Fibroblast of skin of scalp (primary cell): Measurements from ENCODE around the gene GPR107.
A peak's percentile ranks its signal among the peaks of the same experiment; 100 is the strongest.

Experiments
- DNase-seq: peaks from one replicate; pipeline ENCODE4 v3.0.0-alpha.2; 2013

The GPR107 gene

DNA sequence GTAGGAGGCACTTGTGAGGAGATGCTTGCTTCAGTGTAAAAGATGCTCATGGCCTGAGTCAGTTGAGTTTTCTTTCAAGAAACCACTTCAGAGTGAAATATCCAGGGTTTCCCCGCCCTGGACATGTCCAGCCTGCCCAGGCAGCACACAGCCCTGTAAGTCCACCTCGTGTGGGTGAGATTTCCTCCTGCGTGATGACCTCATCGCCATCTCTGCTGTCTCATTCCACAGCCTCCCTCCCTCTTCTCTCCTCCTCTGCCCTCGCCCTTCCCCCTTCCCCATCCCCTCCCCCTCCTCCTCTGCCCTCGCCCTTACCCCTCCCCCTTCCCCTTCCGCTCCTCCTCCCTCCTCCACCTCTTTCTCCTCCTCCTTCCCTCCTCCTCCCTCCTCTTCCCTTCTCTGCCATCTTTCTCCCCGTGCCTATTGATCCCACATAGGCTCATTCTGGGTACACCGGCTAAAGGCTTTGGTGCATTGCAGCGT lies 84.5 kb downstream of the GPR107 start:
- peak; percentile 84 for DNase-seq

DNA sequence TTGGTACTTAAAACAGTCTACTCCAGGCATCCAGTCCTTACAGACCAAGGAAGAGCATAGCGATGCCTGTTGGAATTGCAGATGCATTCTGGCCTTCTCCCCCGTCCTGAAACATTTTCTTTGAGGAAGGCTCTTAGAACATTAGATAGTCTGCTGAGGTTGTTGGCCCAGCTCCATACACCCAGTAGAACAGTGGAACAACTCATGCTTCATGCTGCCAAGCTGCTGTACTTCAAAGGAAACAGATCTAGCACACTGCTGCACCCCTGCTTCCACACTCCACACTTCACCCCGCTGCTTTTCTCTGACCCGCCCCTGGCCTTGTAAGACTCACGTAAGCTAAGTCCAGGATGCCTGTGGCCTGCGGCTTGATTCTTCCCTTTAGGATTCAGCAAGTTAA lies 85.1 kb downstream of the GPR107 start:
- DNase-seq: peak; percentile 85

DNA sequence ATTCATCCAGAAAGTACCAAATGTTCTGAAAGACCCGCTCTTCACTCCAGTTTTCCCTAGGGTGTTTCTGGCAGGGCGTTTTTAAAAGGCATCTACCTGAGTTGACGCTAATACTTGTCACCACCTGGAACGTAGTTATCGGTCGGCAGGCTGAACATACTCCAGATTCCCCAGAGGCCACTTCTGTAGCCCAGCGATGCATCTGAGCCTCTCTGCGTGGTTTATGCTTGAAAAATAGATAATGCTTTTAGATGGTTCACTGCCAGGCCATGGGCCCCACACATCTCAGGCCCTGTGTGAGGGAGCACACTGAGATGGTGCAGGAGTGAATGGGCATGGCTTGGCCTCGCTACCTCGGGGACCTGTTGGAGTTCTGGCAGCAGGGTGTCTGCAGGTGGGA lies 85.5 kb downstream of the GPR107 start:
- DNase-seq: no peak

DNA sequence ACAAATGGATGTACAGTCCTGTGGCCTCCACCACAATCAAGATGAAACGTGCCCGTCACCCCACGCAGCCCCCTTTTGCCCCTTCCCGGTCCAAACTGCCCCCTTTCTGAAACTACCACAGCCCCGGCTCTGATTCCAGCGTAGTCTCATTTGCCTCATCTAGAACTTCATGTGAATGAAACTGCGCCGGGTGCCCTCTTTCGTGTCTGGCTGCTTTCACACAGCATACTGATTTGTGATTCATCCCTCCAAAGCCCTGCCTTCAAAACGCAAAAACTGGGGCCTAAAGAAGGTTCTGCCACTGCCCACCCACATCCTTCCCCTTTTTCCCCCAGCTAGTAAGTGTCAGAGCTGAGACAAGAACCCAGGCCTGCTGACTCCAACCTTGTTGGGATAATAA lies 87.0 kb downstream of the GPR107 start:
- DNase-seq: no peak

DNA sequence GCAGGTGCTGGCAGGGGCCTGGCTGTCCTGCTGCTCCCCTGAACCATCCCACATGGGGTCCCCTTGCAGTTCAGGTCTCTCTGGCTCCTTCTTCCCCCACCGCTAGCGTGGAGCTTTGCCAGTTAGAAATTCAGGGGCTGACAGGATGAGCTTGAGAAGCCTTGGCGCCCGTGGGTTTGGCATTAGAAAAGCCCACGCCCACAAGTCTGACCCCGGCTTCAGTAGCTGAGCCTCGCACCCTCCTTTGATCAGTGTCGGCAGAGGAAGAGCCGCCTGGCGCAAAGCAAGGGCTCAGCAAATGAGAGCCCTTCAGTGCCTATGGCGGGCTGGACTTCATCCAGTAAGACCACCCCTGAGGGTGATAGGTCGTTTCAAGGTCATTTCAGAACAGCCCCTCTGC lies 88.3 kb downstream of the GPR107 start:
- no peak for DNase-seq

DNA sequence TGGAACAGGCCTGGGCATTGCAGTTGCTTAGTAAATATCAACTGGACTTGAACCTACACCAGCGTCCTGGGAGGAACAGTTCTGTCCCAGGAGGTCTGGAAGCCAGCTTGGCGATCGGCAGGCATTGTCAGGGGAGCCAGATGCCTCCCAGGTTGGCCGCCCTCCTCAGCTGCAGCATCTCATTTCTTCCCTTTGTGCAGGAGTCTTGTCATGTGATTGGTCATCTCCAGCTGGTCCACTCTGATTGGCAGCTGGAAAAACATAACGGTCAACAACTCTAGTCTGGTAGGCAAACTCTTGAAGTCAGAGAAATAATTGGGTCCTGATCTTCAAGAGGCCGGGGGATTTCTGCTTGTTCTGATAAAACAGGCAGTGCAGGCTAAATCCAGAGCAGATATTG lies 88.9 kb downstream of the GPR107 start:
- DNase-seq: no peak

DNA sequence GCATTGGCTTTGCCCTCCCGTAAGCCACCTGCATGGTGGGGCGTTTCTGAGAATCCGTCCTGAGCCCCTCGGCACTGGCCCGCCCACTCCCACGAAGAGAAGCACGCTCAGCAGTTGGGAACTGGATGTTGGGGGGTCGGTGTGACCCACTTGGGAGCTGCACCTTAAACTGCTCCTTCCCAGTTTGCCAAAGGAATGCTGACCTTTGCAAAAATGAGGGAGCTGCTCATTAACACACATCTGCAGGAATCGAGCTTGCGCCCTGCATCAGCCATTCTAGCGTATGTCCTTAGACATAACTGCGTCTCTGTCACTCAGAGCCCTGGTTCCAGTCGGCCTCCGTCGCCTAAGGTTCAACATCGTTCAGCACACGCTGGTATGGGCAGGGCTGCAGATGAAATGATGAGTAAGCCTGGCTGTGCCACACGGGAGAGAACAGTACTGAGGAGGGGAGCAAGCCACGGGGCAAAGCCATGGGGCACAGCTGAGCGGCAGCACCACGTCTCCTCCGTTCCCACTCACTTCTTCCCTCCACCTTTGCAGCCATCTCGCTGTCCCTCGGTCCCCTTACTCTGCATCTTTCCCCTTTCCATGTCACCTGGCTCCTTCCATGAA lies 89.7 kb downstream of the GPR107 start:
- no peak for DNase-seq

DNA sequence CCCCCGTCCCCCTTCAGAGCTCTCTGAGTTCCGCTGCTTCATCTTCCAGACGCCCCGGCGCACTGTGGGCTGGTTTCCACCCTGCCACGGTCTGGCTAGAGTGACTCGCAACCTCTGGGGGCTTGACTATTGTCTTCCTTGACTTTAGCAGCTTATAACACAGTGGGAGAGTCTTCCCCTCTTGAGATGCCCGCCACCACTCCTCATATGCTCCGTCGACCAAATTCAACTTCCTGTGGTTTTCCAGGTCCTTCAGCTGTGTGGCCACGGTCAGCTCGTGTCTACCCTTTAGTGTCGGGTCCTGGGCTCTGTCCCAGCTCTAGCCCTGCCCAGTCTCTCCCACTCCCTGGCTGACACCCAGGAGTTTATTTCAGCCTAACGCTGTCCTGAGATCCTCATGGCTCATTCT lies 90.3 kb downstream of the GPR107 start:
- peak; percentile 34 for DNase-seq

DNA sequence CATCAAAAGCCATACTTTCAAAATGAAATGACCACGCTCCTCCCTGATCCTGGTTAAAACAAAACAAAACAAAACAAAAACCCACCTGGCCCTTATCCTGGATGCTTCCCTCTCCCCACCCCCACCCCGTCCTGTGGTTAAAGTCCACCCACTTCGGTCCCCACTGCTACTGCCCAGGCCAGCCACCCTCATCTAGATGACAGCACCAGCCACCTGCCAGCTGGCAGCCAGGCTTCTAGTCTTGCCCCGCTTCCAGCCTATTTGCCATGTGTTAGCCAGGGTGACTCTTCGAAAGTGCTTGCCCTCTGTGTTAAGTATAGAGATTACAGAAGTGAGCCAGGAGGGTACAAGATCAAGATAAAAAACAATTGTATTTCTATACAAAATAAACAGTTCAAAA lies 91.0 kb downstream of the GPR107 start:
- DNase-seq: no peak

DNA sequence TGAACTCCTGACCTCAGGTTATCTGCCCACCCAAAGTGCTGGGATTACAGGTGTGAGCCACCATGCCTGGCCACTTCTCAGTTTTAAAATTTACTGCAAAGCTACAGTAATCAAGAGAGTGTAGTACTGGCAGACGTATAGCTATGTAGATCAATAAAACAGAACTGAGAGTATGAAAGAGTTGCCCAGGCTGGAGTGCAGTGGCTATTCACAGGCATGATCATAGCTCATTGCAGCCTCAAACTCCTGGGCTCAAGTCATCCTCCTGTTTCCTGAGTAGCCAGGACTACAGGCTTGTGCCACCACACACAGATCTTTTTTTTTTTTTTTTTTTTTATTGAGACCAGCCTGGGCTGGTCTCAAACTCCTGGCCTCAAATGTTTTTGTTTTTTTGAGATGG lies 92.0 kb downstream of the GPR107 start:
- DNase-seq: no peak

DNA sequence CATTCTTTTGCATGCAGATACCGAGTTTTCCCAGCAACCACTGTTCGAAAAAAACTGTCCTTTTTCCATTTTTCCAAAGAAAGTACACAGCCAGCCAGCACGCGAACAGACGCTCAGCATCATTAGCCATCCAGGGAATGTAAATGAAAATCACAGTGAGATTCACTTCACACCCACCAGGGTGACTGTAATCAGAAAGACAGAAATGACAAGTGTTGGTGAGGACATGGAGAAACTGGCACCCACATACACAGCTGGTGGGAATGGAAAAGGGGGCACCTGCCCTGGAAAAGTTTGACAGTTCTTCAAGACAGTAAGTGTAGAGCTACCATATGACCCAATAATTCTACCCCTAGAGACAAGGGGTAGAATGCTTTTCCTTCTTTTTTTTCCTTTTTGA lies 93.5 kb downstream of the GPR107 start:
- DNase-seq: no peak

DNA sequence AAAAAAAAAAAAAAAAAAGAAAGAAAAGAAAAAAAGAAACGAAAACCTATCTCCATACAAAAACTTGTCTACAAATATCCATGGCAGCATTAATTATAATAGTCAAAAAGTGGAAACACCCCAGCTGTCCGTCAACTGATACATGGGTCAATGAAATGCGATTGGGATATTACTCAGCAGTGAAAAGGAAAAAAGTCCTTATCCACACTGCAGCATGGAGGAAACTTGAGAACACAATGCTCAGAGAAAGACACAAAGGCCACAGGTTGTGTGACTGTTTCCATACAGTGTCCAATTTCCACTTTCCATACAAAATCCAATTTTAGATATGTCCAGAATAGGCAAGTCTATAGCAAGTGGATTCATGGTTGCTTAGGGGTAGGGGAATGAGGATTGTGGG lies 94.2 kb downstream of the GPR107 start:
- no peak for DNase-seq

DNA sequence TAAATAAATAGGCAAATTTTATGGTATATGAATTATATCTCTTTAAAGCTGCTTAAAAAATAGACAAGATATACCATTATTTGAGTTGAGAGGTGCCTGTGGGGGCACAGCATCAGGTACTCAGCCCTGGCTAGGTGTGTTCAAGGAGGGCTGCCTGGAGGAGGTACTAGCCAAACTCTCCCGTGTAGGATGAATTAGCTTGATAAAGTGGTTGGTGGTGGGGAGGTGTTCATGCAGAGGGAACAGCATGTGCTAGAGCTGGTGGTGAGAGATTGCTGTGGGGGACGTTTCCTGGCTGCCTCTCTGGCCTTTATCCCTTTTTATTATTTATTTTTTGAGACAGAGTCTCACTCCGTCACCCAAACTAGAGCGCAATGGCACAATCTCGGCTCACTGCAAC lies 95.3 kb downstream of the GPR107 start:
- DNase-seq: no peak

DNA sequence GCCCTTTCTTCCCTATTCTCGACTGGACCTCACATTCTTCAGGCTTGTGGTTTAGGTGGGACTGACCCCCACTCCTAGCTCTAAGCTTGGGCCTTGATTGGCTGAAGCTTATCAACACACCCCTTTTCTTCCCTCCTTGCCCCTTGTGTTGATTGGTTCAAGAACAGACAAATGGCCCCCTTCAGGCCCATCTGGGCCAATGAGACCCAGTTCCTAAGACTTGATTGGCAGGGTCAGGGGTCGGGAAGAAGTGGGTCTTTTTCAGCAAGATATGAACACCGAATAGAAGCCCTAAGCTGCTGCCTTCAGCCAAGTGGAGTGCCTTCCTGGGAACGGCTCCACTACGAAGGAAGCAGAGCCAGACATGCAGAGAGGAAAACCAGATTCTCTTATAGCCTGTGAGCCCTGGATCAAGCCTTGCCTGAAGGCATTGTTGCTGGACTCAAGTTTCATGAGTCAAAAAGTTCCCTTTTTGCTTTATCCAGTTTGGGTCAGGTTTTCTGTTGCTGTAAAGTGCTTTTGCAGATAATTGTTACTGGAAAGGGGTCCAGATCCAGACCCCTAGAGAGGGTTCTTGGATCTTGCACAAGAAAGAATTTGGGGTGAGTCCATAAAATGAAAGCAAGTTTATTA lies 96.1 kb downstream of the GPR107 start:
- DNase-seq: no peak

DNA sequence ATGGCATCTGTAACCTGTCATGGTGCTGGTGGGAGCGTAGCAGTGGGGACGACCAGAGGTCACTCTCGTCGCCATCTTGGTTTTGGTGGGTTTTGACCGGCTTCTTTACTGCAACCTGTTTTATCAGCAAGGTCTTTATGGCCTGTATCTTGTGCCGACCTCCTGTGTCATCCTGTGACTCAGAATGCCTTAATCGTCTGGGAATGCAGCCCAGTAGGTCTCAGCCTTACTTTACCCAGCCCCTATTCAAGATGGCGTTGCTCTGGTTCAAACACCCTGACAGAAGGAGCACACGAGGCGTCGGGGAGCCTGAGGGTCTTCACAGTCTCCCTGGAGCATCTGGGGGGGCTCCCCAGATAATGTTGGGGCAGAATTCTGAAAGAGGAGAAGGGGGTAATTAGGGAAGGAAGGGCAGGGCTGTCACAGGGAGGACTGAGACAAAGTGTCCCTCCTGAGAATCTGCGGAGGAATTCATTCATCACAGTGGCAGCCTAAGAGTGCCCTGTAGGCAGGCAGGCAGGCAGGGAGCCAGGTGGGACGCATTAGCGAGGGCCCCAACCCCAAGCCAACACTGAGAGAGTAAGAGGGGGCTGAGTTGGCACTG lies 97.2 kb downstream of the GPR107 start:
- peak; percentile 65 for DNase-seq

DNA sequence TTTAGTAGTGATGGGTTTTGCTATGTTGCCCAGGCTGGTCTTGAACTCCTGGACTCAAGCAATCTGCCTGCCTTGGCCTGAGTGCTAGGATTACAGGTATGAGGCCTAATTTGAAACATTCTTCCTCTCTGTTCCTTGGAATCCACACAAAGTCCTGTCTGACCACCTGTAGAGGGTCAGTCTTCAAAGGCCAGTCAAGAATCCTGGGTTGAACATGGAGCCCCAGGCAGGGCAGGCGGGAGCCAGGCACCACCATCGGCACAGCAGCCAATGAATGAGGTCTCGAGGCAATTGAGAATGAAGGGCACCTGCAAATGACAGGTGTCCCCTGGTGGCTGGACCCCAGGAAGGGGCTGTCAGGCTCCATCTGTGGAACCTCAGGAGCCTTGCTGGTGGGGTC lies 101.1 kb downstream of the GPR107 start:
- DNase-seq: no peak

DNA sequence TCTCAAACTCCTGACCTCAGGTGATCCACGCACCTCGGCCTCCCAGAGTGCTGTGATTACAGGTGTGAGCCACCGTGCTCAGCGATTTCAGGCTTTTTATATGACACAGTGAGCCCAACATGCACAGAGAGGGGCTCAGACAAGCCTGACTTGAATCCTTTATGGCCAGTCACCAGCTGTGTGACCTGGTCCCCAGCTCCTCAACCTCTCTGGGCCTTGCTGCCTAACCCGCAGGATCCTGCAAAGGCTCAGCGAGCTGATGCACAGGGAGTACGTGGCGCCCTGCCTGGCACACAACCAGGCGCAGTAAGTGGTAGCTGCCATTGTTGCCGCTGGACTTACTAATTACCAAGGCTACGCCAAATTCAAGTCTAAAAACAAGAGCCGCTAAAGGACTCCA lies 101.9 kb downstream of the GPR107 start:
- DNase-seq: no peak

DNA sequence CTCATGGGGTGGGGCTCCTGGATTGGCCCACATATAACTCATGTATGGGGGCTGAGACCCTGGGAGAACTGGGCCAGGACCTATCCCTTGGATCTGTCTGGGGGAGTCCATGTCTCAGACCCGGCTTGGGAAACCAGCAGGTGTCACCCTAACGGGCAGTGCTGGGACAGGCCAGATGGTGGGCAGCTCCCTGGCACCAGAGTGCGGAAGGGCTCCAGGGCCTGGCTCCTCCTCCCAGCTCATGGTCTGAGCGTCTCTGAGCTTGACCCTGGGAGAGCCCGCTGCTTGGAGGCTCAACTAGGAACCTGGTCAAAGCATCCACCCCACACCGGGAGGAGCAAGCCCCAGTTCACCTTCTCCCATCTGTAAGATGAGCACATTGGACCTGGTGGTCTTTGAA lies 103.0 kb downstream of the GPR107 start:
- no peak for DNase-seq

DNA sequence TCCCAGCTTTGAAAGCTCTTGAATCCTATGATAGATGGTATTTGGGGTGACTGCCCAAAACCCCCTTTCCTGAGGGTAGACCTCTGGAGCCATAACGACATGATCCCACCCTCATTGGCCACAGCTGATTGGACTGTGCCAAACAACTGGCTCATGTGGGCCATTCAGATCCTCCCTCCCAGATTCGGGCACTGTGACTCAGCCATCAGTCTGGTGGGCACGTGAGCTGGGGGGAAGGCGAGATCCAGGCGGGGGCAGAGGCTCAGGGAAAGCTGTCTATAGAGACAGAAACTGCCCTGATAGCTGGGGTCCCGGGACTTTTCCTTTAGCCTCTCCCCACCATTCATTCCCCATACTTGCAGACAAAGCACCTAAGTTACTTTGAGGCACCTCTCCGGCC lies 103.4 kb downstream of the GPR107 start:
- DNase-seq: no peak

DNA sequence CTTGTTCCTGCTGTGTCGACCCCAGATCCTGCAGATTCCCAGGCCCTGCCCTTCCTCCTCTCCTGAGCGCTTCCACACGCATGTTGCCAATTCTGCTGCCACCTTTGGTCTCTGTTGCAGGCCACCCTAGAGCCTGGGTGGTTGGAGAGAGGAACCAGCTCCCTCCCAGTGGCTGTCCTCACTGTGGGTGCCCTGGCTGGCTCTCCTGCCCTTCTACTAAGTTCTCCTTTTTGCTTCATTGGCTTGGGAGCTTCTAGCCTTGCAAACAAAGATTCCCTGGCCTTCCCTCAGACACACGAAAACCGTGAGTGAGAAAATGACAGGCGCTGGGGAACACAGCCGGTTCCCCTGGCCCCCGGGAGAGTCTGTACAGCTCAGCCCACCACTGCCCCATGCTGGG lies 104.3 kb downstream of the GPR107 start:
- no peak for DNase-seq

DNA sequence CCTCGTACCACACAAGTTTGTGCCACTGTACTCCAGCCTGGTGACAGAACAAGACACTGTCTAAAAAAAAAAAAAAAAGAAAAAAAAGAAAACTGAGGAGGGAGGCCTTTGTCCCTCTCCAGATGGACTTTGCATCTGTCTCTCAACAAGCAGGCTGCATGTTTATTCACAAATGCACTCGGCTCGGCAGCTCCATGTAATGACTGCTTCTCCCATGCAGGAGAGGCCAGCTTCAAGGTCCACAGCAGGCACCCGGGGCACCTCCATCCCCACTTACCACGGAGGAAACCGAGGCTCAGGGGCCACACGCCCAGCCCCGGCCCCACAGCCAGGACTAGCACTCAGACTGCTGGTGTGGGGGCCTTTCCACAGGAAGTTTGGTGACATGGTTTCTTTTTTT lies 105.4 kb downstream of the GPR107 start:
- no peak for DNase-seq

DNA sequence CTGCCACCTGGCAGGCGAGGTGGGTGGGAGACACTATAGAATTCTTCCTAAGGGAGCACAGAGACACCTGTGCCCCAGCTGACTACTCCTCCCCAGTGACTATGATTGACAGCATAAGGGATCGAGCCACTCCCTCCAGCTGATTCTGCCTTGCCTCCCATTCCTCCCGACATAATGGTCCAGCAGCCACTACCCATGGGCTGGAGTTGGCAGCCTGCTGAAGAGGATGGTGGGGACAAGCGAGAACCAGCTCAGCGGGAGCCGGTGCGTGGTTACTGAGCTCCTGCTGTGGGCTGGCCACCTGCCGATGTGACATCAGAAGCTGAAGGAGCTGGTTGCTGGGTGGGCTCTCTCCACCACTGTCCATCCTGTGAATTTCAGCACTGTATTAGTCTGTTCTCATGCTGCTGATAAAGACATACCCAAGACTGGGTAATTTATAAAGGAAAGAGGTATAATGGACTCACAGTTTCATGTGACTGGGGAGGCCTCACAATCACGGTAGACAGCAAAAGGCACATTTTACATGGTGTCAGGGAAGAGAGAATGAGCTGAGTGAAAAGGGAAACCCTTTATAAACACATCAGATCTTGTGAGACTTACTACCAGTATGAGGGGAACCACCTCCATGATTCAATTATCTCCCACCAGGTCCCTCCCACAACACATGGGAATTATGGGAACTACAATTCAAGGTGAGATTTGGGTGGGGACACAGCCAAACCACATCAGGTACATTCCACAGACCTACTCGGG lies 106.4 kb downstream of the GPR107 start:
- no peak for DNase-seq

DNA sequence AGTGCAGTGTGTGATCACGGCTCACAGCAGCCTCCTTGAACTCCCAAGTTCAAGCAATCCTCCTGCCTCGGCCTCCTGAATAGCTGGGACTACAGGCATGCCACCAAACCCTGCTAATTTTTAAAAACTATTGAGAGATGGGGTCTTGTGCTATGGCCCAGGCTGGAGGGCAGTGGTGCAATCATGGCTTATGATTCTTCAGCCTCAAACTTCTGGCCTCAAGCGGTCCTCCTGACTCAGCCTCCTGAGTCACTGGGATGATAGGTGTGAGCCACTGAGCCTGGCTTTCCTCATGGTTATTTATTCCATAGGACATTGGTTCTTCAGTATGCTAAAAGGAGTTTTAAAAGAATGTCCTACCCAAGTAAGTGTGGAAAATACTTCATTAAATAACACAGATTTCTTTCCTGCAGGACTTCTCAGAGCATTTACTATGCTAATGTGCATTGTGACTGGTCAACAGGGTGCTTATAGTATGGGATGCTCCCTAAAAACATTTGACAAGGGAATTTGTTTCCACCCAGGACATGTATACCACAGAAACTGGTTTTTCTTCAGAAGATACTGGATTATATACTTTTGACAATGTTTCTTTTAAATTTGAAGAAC lies 107.3 kb downstream of the GPR107 start:
- no peak for DNase-seq
